OCI-LY3 (cell line): Measurements from ENCODE around the gene R3HDM2.
"Not testable (repeated sequence)": the region's sequence is repeated elsewhere in the genome, so short reads cannot be mapped to it uniquely, and the experiment has no call there.

Experiments used
- H2AFZ ChIP-seq: fragments of 200-600, 300-600 bp; shearing (Covaris generic); 2 replicates; pipeline ENCODE4 v1.6.0; 2014; ENCODE audit warnings: antibody characterized with exemption, low read depth, low read length
- H3K27ac ChIP-seq: fragments of 200-600, 300-600 bp; sonication (generic); 2 replicates; pipeline ENCODE4 v1.5.1; 2014; ENCODE audit warnings: mild to moderate bottlenecking, low read length, moderate library complexity, mixed read lengths
- H3K27me3 ChIP-seq: fragments of 200-600, 300-600 bp; sonication (generic); 2 replicates; pipeline ENCODE4 v1.6.1; 2014; ENCODE audit warnings: low read depth, low read length, mixed read lengths
- H3K36me3 ChIP-seq: fragments of 200-600, 300-600 bp; sonication (generic); replicated peaks from 2 replicates; pipeline ENCODE3; 2014; ENCODE audit warnings: low read depth, low read length, mixed read lengths
- H3K4me1 ChIP-seq: fragments of 300-600, 200-600 bp; sonication (generic); 2 replicates; pipeline ENCODE4 v1.6.1; 2014; ENCODE audit warnings: low read length, mixed read lengths
- H3K4me2 ChIP-seq: fragments of 200-600, 300-600 bp; sonication (generic); 2 replicates; pipeline ENCODE4 v1.6.1; 2014; ENCODE audit warnings: low read length, mixed read lengths
- H3K4me3 ChIP-seq: fragments of 300-600, 200-600 bp; sonication (generic); 2 replicates; pipeline ENCODE4 v1.5.1; 2014; ENCODE audit warnings: antibody characterized with exemption, mild to moderate bottlenecking, low read length, moderate library complexity
- H3K79me2 ChIP-seq: fragments of 300-600, 200-600 bp; shearing (Covaris generic); 2 replicates; pipeline ENCODE4 v1.6.1; 2014; ENCODE audit warnings: mild to moderate bottlenecking, low read length, mixed read lengths
- H3K9ac ChIP-seq: fragments of 300-600, 200-600 bp; shearing (Covaris generic); 2 replicates; pipeline ENCODE4 v1.6.0; 2014; ENCODE audit warnings: mild to moderate bottlenecking, low read length, moderate library complexity
- H3K9me3 ChIP-seq: fragments of 200-600, 300-600 bp; shearing (Covaris generic); 2 replicates; pipeline ENCODE4 v1.6.1; 2014; ENCODE audit warnings: low read length, mixed read lengths; ENCODE audit not compliant: insufficient read depth
- H4K20me1 ChIP-seq: fragments of 200-600, 300-600 bp; sonication (generic); 2 replicates; pipeline ENCODE4 v1.6.1; 2016; ENCODE audit warnings: low read length, mixed read lengths; ENCODE audit not compliant: insufficient read depth
- CTCF ChIP-seq: fragments of 200-600, 300-600 bp; sonication (generic); IDR thresholded peaks from 2 replicates; pipeline ENCODE4 v1.5.1; 2014; ENCODE audit warnings: antibody characterized with exemption, low read length, low read depth
- EZH2phosphoT487 ChIP-seq: fragments of 200-600 bp; shearing (Covaris generic); IDR thresholded peaks from 2 replicates; pipeline ENCODE4 v1.6.1; 2018; ENCODE audit warnings: antibody characterized with exemption, mixed run types, low read depth

R3HDM2 gene

GRCh38 chr12:57278465-57279381 is 152.1 kb downstream of the R3HDM2 start:
- H3K4me3 ChIP-seq = no peak overlapping the region
- peaks cover 7% of the 10 kb centered on the region for H3K36me3 ChIP-seq
- H3K4me2 ChIP-seq = no peak overlapping the region
- no peaks in the 10 kb centered on the region for H3K79me2 ChIP-seq
- no peaks in the 10 kb centered on the region for H3K9me3 ChIP-seq
- peaks cover 9% of the 10 kb centered on the region for H3K4me1 ChIP-seq
- H2AFZ ChIP-seq = no peak overlapping the region
- H3K27me3 ChIP-seq = no peaks in the 10 kb centered on the region
- H4K20me1 ChIP-seq = no peaks in the 10 kb centered on the region
- TF ChIP-seq CTCF (no peak), EZH2phosphoT487 (no peak)
- H3K27ac ChIP-seq = no peak overlapping the region
- no peak overlapping the region for H3K9ac ChIP-seq

GRCh38 chr12:57276935-57277563 is 153.8 kb downstream of the R3HDM2 start:
- H3K4me3 ChIP-seq = no peak overlapping the region
- no peak overlapping the region for H3K27ac ChIP-seq
- H3K9ac ChIP-seq = no peak overlapping the region
- H3K27me3 ChIP-seq = no peaks in the 10 kb centered on the region
- H3K9me3 ChIP-seq = no peaks in the 10 kb centered on the region
- no peak for TF ChIP-seq EZH2phosphoT487
- peak; percentile 29 for TF ChIP-seq CTCF
- H3K79me2 ChIP-seq = no peaks in the 10 kb centered on the region
- H3K36me3 ChIP-seq = peaks cover 7% of the 10 kb centered on the region
- H4K20me1 ChIP-seq = no peaks in the 10 kb centered on the region
- peaks cover 9% of the 10 kb centered on the region for H3K4me1 ChIP-seq
- H3K4me2 ChIP-seq = no peak overlapping the region
- no peak overlapping the region for H2AFZ ChIP-seq

GRCh38 chr12:57276233-57276632 is 154.6 kb downstream of the R3HDM2 start:
- H3K4me3 ChIP-seq, H2AFZ ChIP-seq, H3K36me3 ChIP-seq, H4K20me1 ChIP-seq, H3K4me1 ChIP-seq, H3K27me3 ChIP-seq, H3K9ac ChIP-seq, H3K9me3 ChIP-seq, H3K27ac ChIP-seq, H3K4me2 ChIP-seq, H3K79me2 ChIP-seq: not testable (repeated sequence)

GRCh38 chr12:57273516-57273915 is 157.3 kb downstream of the R3HDM2 start:
- no peaks in the 10 kb centered on the region for H3K4me1 ChIP-seq
- no peaks in the 10 kb centered on the region for H3K79me2 ChIP-seq
- H3K36me3 ChIP-seq = no peaks in the 10 kb centered on the region
- no peaks in the 10 kb centered on the region for H3K9me3 ChIP-seq
- H3K27me3 ChIP-seq = no peaks in the 10 kb centered on the region
- no peak overlapping the region for H3K4me3 ChIP-seq
- TF ChIP-seq EZH2phosphoT487 (no peak), CTCF (no peak)
- no peak overlapping the region for H3K4me2 ChIP-seq
- H3K9ac ChIP-seq = no peak overlapping the region
- H2AFZ ChIP-seq = no peak overlapping the region
- H4K20me1 ChIP-seq = no peaks in the 10 kb centered on the region
- H3K27ac ChIP-seq = no peak overlapping the region
